GM11168 (cell line): ENCODE results near the gene USH2A.
"Not testable (repeated sequence)": the region's sequence is repeated elsewhere in the genome, so short reads cannot be mapped to it uniquely, and the experiment has no call there.

Experiments used
- in situ Hi-C: fragments of 300-500 bp; cut with MboI; formaldehyde crosslinking; loops from one replicate; pipeline ENCODE4 v1.12.0; 2022; ENCODE audit warnings: low sequenced_read_pairs; ENCODE audit not compliant: unreplicated experiment

Gene USH2A

DNA sequence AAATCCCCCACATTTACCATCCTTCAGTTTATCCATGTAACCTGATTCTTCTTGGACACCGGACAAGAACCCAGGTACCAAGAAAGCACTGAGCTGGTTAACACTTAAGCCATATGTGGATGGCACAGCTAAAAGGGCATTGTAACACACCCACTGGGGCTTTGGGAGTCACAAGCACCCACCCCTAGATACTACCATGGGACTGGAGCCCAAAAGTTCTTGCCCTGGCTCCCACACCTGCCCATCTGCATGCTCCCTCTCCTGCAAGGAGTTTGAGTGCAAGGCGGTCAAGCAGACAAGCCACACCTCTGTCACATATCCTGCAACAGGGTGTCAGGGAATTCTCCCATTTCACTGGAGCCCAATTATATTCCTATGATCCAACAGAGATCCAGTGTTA is 270.1 kb downstream of the USH2A start:
- in situ Hi-C loops = no loop called here

DNA sequence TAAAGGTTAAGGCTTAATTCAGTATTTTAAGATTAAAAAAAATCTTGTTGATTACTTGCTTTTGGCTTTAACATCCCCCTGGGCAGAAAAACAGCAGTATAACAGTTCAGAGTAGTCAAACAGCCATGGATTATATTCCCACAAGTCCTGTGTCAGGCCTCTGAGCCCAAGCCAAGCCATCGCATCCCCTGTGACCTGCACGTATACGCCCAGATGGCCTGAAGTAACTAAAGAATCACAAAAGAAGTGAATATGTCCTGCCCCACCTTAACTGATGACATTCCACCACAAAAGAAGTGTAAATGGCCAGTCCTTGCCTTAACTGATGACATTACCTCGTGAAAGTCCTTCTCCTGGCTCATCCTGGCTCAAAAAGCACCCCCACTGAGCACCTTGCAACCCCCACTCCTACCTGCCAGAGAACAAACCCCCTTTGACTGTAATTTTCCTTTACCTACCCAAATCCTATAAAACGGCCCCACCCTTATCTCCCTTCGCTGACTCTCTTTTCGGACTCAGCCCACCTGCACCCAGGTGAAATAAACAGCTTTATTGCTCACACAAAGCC is 277.7 kb downstream of the USH2A start:
- in situ Hi-C loops = not testable (repeated sequence)

DNA sequence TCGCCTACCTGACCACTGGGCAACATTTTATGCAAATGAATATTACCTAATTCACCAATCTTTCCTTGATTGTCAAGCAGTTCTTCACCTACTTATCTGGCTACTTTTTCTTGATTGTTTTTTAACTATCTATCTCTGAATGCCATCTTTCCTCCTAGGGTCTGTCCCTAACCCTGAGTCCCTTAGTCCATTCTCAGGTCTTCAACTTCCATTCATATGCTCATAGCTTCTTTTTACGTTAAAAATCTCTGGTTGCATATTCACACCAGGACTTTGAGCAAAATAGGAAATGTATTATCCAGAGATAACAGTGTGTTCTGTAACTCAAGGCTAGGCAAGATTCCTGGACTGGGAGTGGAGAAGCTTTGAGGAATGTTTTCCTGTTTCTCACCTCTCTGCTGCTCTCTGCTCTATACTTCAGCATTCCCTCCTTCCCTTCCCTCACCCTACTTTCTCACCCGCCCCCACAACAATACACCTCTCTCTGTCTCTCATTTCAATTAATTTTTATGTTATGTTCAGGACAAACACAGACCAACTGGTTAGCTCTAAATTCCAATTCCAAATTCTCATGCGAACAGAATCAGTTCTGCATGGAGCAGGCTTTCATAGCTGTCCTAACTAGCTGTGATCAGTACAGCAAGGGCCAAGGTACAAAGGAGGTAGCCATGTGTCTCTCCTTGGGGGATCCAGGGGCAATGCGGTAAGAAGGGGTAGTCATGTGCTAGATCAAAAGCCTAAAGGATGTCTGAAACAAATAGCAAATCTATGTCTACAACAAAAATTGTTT is 278.4 kb downstream of the USH2A start:
- in situ Hi-C loops = no loop called here

DNA sequence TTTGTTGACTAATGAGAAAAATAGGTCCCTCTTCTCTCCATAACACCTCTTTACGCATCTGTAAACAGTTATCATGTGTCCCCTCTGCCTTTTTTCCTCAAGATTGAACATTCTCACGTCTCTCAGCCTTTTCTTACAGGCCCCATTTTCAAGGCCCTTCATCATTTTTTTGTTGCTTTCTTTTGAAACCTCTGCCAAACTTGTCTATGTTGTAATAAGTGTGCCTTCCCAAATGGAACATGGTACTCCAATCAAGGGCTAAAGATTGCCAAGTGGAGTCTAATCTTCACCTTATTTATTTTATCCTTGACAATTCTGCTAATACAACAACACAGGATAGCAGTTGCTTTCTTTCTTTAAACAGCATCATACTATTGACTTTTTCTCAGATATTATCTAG is 280.3 kb downstream of the USH2A start:
- in situ Hi-C loops = no loop called here

DNA sequence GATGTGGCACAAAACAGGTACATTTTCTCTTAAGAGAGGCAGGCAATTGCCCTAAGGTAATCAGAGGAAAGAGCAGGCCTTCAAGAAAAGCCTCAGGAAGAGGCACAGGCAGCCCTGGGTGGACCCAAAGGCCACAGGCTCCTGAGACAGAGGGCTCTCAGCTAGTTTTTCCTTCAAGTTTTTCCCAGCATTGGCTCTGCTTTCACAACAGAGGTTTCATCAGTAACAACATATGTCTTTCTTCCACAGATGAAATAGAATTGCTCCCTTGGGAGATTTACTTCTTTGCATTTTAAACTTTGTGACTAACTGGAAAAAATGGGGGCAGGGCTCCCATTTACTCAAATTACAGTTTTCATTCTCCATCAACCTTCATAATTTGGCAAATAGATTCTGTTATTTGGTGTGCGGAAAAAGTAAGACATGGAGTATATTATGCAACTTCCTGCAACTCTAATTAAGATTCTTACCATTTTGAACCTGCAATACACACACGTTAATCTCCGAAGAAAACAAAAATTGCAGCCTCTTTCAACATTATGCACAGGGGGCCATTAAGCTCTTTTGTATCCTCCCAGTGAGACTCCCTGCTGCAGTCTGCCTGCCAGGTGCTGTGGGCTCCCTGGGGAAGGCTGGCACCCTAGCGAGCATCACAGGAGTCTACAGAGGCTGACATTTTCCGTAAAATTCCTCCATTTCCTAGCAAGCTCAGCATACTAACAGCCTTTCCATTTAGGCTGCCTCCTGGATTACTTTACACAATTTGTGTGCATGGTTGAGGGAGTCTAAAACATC is 282.3 kb downstream of the USH2A start:
- in situ Hi-C loops = no loop called here

DNA sequence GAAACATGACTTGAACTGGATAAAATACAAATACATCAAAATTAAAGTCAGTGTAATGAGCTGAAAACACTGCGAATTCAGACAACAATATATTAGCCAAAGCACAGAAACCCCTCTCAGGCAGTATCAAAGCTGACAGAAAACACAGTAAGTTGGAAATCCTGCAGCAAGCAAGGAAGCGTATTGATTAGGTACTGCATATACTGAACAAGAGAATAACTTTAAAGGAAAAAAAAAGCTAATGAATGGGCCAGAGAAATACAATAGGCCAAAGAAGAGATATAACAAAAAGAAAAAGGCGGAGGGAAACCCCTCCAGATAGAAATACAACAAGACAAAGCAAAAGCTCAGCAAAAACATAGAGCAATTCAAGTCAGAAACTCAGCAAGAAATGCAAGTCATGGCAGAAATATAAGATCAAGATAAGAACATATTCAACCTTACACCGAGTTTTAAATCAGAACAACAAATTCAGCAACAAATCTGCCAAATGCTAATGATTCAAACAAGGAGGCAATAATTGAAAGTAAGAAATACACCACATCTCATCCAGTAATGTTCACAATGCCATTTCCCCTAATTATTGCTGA is 299.0 kb downstream of the USH2A start:
- in situ Hi-C loops = no loop called here

DNA sequence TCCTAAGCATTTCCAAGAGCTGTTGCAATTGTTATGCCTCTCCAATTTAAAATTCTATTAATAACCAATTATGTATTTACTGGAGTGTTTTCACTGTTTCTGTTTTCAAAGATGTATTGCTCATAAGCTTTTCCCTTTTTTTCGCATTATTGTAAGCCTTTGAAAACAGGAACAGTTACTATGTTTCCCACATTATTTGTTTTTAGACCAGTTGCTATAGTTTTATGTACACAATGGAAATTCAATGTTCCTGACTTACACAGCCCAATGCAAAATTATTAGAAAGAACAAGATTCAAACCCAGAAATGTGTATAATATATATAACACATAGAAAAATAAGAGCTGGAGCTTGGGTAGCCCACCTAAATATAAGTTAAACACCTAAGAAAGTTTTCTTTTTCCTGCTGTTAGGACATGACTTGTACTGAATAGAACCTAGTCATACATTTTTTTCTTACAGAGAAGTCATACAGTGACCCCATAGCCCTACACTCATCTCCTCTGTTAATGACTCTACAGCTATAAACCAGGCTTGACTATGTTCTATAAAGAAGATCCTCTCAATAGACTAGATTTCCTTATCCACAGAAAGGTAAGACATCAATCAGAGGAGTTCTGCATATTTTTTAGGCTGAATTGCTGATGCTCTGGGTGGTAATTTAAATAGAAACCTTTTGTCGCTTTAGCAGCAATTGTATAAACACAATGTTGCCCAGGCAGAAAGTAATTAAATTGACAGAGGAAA is 299.6 kb downstream of the USH2A start:
- in situ Hi-C loops = no loop called here

DNA sequence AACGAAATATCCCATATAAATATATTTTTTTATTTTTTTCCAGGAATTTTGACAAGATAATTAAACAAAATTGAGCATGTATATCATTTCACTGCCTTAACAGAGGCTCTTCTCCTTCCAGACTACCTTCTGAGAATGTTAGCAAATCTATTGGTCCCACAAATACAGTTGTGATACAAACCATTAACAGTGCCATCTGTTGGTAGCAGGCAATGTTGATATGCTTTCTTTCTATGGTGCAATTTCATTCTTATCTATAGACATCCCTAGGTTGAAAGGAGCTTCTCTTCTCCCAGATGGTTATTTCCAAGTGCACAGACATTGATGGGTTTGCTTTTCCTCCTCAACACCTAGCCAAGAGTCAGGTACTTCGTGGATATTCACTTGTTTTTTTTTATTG is 303.6 kb downstream of the USH2A start:
- in situ Hi-C loops = no loop called here

DNA sequence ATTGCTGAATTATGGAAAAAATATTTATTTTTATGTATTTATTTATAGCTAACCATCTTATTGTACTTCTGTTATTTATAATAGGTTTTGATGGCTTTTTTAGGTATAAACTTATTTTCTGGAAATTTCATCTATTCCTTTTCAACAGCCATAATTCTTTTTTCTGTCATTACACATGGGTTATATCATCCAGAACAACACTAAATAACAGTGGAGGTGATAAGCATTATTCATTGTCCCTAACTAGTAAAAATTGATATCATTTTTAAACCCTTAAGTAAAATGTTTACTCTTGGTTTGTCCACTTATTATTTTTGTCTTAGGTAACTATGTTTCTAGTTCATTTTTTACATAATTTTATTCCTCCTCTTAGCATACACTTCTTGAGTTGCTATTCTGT is 309.1 kb downstream of the USH2A start:
- in situ Hi-C loops = no loop called here

DNA sequence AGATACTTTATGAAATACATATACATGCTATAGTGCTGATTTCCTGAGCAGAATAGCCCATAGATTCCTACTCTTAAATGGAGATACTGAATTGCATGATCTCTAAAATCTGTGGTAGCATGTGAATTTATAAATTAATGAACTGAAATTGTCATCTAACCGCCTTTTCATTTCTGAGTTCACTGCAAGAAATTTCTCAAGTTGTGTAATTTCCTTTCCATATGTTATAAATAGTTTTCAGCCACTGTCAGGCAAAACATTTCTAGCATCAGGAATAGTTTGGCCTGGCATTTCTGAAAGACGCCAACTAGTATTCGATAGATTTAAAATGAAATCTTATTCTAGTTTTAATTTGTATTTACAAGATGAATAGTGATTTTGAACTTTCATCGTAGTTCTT is 310.1 kb downstream of the USH2A start:
- in situ Hi-C loops = no loop called here

DNA sequence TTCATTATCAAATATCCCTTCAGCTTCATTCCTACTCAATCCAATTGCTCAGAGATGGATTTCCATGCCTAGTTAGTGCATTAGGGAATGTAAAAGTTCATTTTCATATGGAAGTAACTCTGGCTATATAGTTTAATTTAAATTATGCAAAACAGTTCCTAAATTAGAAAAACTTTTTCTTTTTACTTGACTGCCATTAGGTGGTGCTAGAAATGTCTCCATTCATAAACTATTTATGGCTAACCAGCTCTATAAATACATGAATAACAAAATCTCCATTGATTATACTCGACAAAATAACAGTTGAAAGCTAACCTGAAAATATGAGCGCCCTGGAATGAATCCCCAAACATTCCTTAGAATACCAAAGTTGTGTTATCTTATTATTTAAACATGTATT is 311.4 kb downstream of the USH2A start:
- in situ Hi-C loops = no loop called here

DNA sequence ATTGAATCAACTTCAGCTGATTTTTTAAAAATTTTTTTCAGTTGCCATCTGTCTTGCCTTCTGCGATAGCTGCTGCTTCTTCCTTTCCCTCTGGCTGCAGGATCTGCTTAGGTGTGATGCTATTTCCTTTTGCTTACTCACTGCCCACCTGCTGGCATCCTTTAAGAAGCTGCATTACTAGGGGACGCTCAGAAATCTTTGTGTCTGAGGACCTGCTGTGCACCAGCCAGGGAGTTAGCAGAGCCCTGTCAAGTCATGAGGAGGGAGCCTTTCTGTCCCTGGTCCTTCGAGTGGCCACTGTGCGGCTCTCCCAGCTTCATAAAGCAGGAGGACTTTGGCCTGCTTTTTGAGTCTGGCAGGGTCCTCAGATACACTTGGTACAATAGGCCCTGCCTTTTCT is 327.8 kb downstream of the USH2A start:
- in situ Hi-C loops = no loop called here

DNA sequence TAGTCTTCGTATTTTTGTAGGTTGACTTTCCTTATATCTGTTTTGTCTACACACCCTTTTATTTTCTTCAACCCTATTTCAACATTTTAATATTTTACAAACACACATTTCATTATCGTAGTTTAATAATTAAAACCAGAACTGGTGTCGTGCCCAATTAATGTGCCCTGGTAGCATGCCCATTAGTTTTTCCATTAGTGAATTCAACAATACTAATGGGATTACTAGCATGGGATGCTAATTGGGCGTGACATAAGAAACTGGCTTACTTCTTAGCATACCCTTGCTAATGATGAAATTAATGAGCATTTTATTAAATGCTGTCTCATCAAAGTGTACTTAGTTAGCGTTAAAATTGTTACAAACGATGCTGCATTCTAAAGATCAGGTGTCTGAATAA is 332.7 kb downstream of the USH2A start:
- in situ Hi-C loops = no loop called here

DNA sequence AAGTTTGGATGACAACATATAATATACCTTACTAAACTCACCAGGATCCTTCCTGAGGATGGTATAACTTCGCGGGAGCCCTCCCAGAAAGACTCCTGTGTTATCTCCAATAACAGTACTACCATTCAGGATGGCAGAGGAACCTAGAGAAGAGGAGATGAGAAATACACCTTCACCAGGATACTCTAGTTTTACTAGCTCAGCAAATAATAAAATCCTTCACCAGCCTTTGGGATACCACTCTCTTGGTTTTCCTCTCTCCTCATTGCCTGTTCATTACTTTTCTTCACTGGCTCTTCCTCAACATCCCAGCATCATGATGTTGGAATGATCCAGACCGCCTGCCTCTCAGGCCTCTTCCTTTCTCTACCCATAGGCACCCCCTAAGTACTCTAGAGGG is 336.6 kb downstream of the USH2A start:
- in situ Hi-C loops = no loop called here

DNA sequence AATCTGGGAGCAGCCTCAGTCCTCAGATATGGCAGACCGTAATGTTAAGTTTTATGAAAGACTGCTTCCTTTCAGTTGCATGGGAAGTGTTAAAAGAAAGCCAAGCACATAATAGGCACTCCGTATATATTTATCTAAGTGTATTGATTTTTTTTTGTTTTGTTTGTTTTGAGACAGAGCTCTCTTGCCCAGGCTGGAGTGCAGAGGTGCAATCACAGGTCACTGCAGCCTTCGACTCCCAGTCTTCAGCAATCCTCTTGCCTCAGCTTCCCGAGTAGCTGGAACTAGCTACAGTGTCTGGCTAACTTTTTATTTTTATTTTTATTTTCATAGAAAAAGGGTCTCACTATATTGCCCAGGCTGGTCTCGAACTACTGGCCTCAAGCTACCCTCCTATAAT is 341.8 kb downstream of the USH2A start:
- in situ Hi-C loops = no loop called here

DNA sequence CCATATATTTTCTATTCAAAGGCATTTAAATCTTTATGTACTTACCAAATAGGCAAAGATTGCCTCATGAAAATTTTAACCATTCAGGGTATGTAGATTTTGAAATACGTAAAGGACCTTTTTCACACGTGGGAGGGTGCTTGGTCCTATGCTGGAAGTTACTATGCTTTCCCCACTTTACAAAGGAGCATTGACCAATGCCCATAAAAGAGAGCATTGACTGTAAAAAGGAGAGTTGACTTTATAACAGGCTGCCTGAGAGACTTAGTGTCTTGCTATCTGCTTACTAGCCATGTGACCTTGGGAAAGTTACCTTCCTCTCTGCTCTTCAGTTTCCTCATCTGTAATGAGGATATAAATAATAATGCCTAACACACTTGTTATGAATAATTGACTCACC is 346.5 kb downstream of the USH2A start:
- in situ Hi-C loops = no loop called here

DNA sequence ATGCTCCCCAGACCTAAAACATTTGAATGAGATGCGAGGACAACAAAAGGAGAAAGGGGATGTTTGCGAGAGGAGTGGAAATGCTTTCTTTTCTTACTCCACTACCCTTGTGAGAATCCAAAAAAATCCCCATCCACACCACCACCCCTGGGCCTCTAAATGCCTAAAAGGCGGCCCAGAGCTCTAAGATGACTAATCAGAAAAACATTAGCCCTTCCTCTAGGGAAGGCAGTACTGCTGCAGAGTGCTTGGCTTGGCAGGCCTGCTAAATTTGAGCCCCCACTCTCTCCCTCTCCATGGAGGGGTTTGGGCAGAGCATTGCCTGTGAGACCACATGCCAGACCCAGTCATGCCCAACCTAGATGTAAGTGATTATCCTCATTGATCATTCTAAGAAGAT is 347.9 kb downstream of the USH2A start:
- in situ Hi-C loops = no loop called here

DNA sequence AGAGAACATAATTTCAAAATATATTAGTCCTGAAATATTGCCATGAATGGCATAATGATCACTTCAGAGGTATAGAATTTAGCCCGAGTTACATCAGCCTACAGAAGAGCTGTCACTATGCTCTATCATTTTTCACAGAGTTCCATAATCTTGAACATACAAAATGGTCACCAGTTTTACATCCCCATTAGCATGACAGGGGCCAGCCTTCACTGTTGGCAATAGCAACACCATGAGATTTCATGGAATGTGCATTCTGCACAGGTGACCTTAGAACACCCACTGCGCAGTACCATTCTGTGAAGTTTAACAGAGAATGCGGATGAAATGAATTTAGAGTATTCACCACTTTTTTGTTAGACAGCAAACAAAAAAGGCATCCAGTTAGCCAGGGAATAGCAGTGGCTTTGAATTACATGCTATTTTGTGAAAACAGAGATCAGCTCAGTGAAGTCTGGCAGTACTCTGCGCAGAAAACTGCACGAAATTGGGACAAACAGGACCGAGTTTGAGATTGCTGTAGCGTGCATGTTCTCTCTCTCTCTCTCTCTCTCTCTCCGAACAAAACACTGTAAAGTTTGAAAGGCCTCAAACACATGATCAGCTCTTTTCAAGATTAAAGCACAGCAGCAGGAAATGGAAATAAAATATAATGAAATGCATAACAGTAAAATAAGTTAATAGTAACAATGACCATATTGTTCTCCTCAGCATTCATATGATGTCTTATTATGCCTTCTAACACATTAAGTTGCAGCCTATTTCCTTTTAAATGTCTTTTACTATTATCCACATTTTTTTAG is 349.3 kb downstream of the USH2A start:
- in situ Hi-C loops = no loop called here

DNA sequence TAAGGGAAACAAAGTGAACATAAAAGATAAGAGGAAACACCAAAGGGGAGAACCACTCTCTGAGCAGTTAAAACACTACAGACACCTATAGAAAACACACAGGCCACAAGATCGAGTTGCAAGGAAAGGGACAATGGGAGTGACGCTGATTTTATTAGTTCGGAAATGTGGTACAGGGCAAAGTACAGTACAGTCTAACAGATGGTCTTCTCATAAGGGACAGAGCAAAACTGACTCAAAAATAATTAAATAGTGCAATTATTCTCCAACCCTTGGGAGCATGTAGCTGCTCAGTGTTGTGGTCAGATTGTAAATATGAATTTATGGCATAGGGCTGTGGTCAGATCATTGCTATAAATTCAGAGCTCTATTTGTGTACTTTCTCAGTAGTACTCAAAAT is 352.0 kb downstream of the USH2A start:
- in situ Hi-C loops = no loop called here

DNA sequence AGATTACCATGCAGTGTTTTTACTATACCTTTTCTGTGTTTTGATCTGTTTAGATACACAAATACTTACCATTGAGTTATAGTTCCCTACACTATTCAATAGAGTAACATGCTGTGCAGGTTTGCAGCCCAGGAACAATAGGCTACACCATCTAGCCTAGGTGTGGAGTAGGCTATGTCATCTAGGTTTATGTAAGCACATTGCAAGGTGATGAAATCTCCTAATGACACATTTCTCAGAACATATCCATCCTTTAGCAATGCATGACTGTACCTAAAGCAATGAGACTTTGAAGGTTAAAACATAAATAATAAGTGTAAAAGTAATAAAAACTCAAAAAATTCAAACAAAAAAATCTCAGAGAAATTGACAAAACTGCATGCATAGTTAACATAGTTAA is 358.6 kb downstream of the USH2A start:
- in situ Hi-C loops = no loop called here
